MM.1S (cell line): ENCODE results near the gene LDLRAD4.

Source experiments
- DNase-seq: peaks from one replicate; pipeline ENCODE4 v3.0.0-alpha.2; 2015
- H2AFZ ChIP-seq: fragments of 300-600 bp; sonication (generic); 2 replicates; pipeline ENCODE4 v1.6.0; 2016; ENCODE audit warnings: antibody characterized with exemption, low read length
- H3F3A ChIP-seq: fragments of 300-600 bp; sonication (generic); 2 replicates; pipeline ENCODE4 v1.6.1; 2016; ENCODE audit warnings: mild to moderate bottlenecking, antibody characterized with exemption, low read length, moderate library complexity, mixed read lengths; ENCODE audit not compliant: insufficient read depth
- H3K27ac ChIP-seq: fragments of 300-600 bp; sonication (generic); 2 replicates; pipeline ENCODE4 v1.5.1; 2016; ENCODE audit warnings: mild to moderate bottlenecking, low read length
- H3K27me3 ChIP-seq: fragments of 300-600 bp; sonication (generic); replicated peaks from 2 replicates; pipeline ENCODE4 v1.6.0; 2016; ENCODE audit warnings: low read length; ENCODE audit not compliant: insufficient read depth
- H3K36me3 ChIP-seq: fragments of 300-600 bp; sonication (generic); replicated peaks from 2 replicates; pipeline ENCODE4 v1.6.1; 2016; ENCODE audit warnings: mild to moderate bottlenecking, low read length, mixed read lengths; ENCODE audit not compliant: insufficient read depth
- H3K4me1 ChIP-seq: fragments of 300-600 bp; sonication (generic); 2 replicates; pipeline ENCODE4 v1.6.1; 2016; ENCODE audit warnings: low read length, mixed read lengths
- H3K4me2 ChIP-seq: fragments of 300-600 bp; sonication (generic); 2 replicates; pipeline ENCODE4 v1.6.0; 2016; ENCODE audit warnings: low read depth, low read length
- H3K4me3 ChIP-seq: fragments of 300-600 bp; sonication (generic); 2 replicates; pipeline ENCODE4 v1.5.1; 2016; ENCODE audit warnings: low read length, mixed read lengths
- H3K79me2 ChIP-seq: fragments of 300-600 bp; sonication (generic); 2 replicates; pipeline ENCODE4 v1.6.1; 2016; ENCODE audit warnings: mixed run types, low read length, mixed read lengths
- H3K9ac ChIP-seq: fragments of 300-600 bp; sonication (generic); 2 replicates; pipeline ENCODE4 v1.6.1; 2016; ENCODE audit warnings: low read length, mixed read lengths
- H3K9me2 ChIP-seq: fragments of 300-600 bp; sonication (generic); replicated peaks from 2 replicates; pipeline ENCODE4 v1.6.1; 2016; ENCODE audit warnings: mild to moderate bottlenecking, low read length, mixed read lengths; ENCODE audit not compliant: insufficient read depth
- H3K9me3 ChIP-seq: fragments of 300-600 bp; sonication (generic); replicated peaks from 2 replicates; pipeline ENCODE4 v1.6.1; 2016; ENCODE audit warnings: mild to moderate bottlenecking, low read length, mixed read lengths; ENCODE audit not compliant: insufficient read depth
- H4K20me1 ChIP-seq: fragments of 300-600 bp; sonication (generic); 2 replicates; pipeline ENCODE4 v1.6.1; 2016; ENCODE audit warnings: mild to moderate bottlenecking, low read length, moderate library complexity, mixed read lengths; ENCODE audit not compliant: insufficient read depth
- EZH2 ChIP-seq: fragments of 300-600 bp; sonication (generic); optimal IDR thresholded peaks from 2 replicates; pipeline ENCODE3; 2017; ENCODE audit warnings: low read depth, mild to moderate bottlenecking, antibody characterized with exemption, low read length, mixed read lengths
- EZH2phosphoT487 ChIP-seq: fragments of 300-600 bp; sonication (generic); IDR thresholded peaks from 2 replicates; pipeline ENCODE4 v1.6.1; 2018; ENCODE audit warnings: antibody characterized with exemption, low read length
- TF ChIP-seq, protein P1 (sequence below): fragments of 300-600 bp; sonication (generic); IDR thresholded peaks from 2 replicates; pipeline ENCODE4 v1.5.1; 2016; ENCODE audit warnings: antibody characterized with exemption, low read length, mixed read lengths

Gene LDLRAD4

DNA sequence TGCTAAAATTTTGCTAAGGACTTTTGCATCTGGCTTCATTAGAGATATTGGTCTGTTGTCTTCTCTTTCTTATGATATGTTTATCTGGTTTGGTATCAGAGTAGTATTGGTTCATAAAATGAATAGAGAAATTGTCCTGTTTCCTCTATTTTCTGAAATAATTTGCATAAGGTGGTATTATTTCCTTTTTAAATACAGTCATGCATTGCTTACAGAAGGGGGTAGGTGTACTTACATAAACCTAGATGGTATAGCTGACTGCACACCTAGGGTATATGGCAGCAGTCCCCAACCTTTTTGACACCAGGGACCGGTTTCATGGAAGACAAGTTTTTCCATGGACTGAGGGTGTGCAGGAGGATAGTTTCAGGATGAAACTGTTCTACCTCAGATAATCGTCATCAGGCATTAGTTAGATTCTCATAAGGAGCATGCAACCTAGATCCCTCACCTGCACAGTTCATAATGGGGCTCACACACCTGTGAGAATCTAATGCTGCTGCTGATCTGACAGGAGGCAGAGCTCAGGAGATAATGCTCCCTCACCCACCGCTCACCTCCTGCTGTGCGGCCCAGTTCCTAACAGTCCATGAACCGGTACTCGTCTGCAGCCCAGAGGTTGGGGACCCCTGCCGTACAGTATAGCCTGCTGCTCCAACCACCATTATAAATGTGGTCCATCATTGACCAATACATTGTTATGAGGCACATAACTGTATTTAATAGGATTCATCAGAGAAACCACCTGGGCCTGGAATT is 318.6 kb downstream of the LDLRAD4 start:
- Histone ChIP-seq H3K4me1 (no peaks in the 10 kb centered on the region), H3K4me3 (no peak overlapping the region), H3K27me3 (no peaks in the 10 kb centered on the region), H3K4me2 (no peak overlapping the region), H3K9me2 (no peaks in the 10 kb centered on the region), H3K9me3 (no peaks in the 10 kb centered on the region), H3K36me3 (no peaks in the 10 kb centered on the region), H3K27ac (no peak overlapping the region), H2AFZ (no peak overlapping the region), H3K79me2 (no peaks in the 10 kb centered on the region), H3F3A (no peaks in the 10 kb centered on the region), H4K20me1 (no peaks in the 10 kb centered on the region), H3K9ac (no peak overlapping the region)
- TF ChIP-seq EZH2 (no peak), EZH2phosphoT487 (no peak)
- TF ChIP-seq, protein P1, sequence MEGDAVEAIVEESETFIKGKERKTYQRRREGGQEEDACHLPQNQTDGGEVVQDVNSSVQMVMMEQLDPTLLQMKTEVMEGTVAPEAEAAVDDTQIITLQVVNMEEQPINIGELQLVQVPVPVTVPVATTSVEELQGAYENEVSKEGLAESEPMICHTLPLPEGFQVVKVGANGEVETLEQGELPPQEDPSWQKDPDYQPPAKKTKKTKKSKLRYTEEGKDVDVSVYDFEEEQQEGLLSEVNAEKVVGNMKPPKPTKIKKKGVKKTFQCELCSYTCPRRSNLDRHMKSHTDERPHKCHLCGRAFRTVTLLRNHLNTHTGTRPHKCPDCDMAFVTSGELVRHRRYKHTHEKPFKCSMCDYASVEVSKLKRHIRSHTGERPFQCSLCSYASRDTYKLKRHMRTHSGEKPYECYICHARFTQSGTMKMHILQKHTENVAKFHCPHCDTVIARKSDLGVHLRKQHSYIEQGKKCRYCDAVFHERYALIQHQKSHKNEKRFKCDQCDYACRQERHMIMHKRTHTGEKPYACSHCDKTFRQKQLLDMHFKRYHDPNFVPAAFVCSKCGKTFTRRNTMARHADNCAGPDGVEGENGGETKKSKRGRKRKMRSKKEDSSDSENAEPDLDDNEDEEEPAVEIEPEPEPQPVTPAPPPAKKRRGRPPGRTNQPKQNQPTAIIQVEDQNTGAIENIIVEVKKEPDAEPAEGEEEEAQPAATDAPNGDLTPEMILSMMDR = no peak
- no peak for DNase-seq

DNA sequence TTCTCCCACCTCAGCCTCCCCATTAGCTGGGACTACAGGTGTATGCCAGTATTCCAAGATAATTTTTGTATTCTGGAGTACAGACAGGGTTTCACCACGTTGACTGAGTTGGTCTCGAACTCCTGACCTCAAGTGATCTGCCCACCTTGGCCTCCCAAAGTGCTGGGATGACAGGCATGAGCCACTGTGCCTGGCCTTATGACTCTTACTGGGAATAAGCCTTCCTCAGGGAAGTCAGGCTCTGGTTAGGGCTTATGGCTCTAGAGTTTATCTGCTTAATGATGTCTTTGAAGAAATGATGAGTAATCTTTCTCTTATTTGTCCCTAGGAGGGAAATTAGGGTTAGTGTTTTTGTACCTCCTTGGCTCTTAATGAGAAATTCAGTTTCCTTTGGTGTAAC is 320.1 kb downstream of the LDLRAD4 start:
- H3K4me2 ChIP-seq = no peak overlapping the region

DNA sequence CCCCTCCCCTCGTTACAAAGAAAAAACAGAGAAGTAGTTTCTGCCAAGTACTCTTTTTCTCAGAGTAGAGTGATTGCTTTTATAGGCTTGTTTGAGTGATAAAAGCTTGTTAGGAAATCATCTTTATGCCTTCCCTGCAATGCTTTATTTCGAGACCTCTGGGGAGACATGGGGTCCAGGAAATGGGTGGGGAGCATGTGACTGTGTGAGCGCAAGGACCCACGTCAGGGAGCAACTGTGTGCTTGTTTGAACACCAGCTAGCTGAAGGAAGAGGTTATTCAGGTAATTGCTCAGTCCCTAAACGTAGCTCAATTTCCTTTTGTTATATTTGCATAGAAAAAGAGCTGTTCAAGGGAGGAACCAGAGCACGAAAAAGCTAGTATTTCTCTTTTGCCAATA is 320.5 kb downstream of the LDLRAD4 start:
- no peak overlapping the region for H3K9ac ChIP-seq
- H3K4me2 ChIP-seq = no peak overlapping the region
- H3K79me2 ChIP-seq = no peaks in the 10 kb centered on the region
- no peaks in the 10 kb centered on the region for H4K20me1 ChIP-seq
- no peaks in the 10 kb centered on the region for H3F3A ChIP-seq
- H3K27ac ChIP-seq = no peak overlapping the region
- no peak overlapping the region for H3K4me3 ChIP-seq
- no peaks in the 10 kb centered on the region for H3K9me3 ChIP-seq
- no peak overlapping the region for H2AFZ ChIP-seq
- H3K27me3 ChIP-seq = no peaks in the 10 kb centered on the region
- H3K36me3 ChIP-seq = no peaks in the 10 kb centered on the region
- TF ChIP-seq EZH2 (no peak), EZH2phosphoT487 (no peak)
- TF ChIP-seq, protein P1 = no peak
- DNase-seq = no peak
- H3K4me1 ChIP-seq = no peaks in the 10 kb centered on the region
- no peaks in the 10 kb centered on the region for H3K9me2 ChIP-seq

More for the DNA sequence above, 320.1 kb downstream of the LDLRAD4 start:
- TF ChIP-seq EZH2 = no peak
- TF ChIP-seq, protein P1 = no peak
- TF ChIP-seq EZH2phosphoT487 = no peak
- Histone ChIP-seq H2AFZ (no peak overlapping the region), H3K9me3 (no peaks in the 10 kb centered on the region), H3F3A (no peaks in the 10 kb centered on the region), H3K27ac (no peak overlapping the region), H3K4me3 (no peak overlapping the region), H3K27me3 (no peaks in the 10 kb centered on the region), H4K20me1 (no peaks in the 10 kb centered on the region), H3K9ac (no peak overlapping the region), H3K79me2 (no peaks in the 10 kb centered on the region), H3K36me3 (no peaks in the 10 kb centered on the region), H3K9me2 (no peaks in the 10 kb centered on the region), H3K4me1 (no peaks in the 10 kb centered on the region)
- DNase-seq = no peak
